K562 (cell line): ENCODE measurements around the gene ULK1. TPM values are rescaled to one million over a fixed set of nuclear protein-coding genes. Genes with fewer than 3 reads are reported as not detected.

Experiments
- CBFA2T3 ChIP-seq: fragments of 450-650 bp; IDR thresholded peaks from 2 replicates; pipeline ENCODE4 v1.6.1; 2017
- HDAC2 ChIP-seq: fragments of 450-650 bp; IDR thresholded peaks from 2 replicates; pipeline ENCODE4 v1.6.1; 2016; ENCODE audit warnings: mild to moderate bottlenecking
- HDAC6 ChIP-seq: IDR thresholded peaks from 2 replicates; pipeline ENCODE4 v1.6.1; 2012; ENCODE audit warnings: low read depth, mild to moderate bottlenecking, control low read depth, inconsistent platforms, low read length, moderate library complexity
- KDM5B ChIP-seq: fragments of 200-600 bp; sonication (generic); IDR thresholded peaks from 2 replicates; pipeline ENCODE4 v1.6.1; 2012; ENCODE audit warnings: low read depth, mild to moderate bottlenecking, moderate library complexity, low read length, control low read depth, inconsistent platforms; ENCODE audit not compliant: insufficient replicate concordance
- ZNF408 ChIP-seq: fragments of 250-450 bp; sonication (Bioruptor Pico); IDR thresholded peaks from 2 replicates; pipeline ENCODE4 v1.4.0; 2020; ENCODE audit warnings: low read depth, mild to moderate bottlenecking, moderate library complexity
- ZNF436 ChIP-seq: fragments of 250-450, 450-650 bp; sonication (Bioruptor Pico); formaldehyde crosslinking; IDR thresholded peaks from 2 replicates; pipeline ENCODE4 v1.7.0; 2020; ENCODE audit warnings: mild to moderate bottlenecking
- polyA plus RNA-seq, 8 experiments: library from polyadenylated mRNA; depleted of rRNA in 4 of 8; stranded (reverse) in 5 of 8; unstranded in 3 of 8; fragments of >200 nt; fragmentation: Nextera tagmentation in 2 of 8; fragmentation: Illumina TruSeq in 1 of 8; extraction: Ambion mirVana in 2 of 8; extraction: Trizol in 1 of 8; gene quantifications; 2 replicates each; pipeline versions ENCODE4 v1.2.1 to v1.2.3, GENCODE V29; 2011 to 2014; ENCODE audit warnings: inconsistent platforms in 1 of 8, missing spikeins in 1 of 8
- total RNA-seq, 7 experiments: library from RNA; depleted of rRNA in 6 of 7; stranded (reverse); fragments of >200 nt in 6 of 7; fragmentation: Illumina TruSeq in 2 of 7; extraction: Trizol in 2 of 7; gene quantifications; 2 replicates each; pipeline versions ENCODE4 v1.2.1 to v1.2.3, GENCODE V29; 2011 to 2021; ENCODE audit warnings: low replicate concordance in 1 of 7
- TF ChIP-seq, protein P1 (sequence below): IDR thresholded peaks from 3 replicates; pipeline ENCODE4 v1.6.1; 2011; ENCODE audit warnings: borderline replicate concordance, mild to moderate bottlenecking, moderate library complexity; ENCODE audit not compliant: insufficient read length; ENCODE audit errors: extremely low read depth
- TF ChIP-seq, protein P2 (sequence below), 3 experiments: fragments of 200-800 bp in 1 of 3; sonication (Bioruptor generic) in 1 of 3; sonication (generic) in 1 of 3; formaldehyde crosslinking in 1 of 3; IDR thresholded peaks; 2 replicates each; pipeline versions ENCODE4 v1.6.1 to v1.8.0; 2016 to 2022; ENCODE audit warnings: mild to moderate bottlenecking in 2 of 3, missing compliant biosample characterization in 2 of 3, missing genetic modification characterization in 2 of 3, missing genetic modification reagents in 1 of 3
- TF ChIP-seq, protein P3 (sequence below): fragments of 200-800 bp; sonication (Bioruptor generic); IDR thresholded peaks from 2 replicates; pipeline ENCODE4 v1.6.1; 2017; ENCODE audit warnings: missing genetic modification characterization, missing compliant biosample characterization
- TF ChIP-seq, protein P4 (sequence below): sonication (generic); formaldehyde crosslinking; IDR thresholded peaks from 2 replicates; pipeline ENCODE4 v1.8.1; 2022; ENCODE audit warnings: missing genetic modification reagents
- TF ChIP-seq, protein P5 (sequence below), 2 experiments: IDR thresholded peaks in 1 of 2; conservative IDR thresholded peaks in 1 of 2; 2 replicates each; pipeline ENCODE4 v1.6.1; 2016; ENCODE audit warnings: low read depth in 2 of 2, mild to moderate bottlenecking in 1 of 2, missing compliant biosample characterization in 1 of 2, missing genetic modification characterization in 1 of 2, moderate library complexity in 1 of 2
- TF ChIP-seq, protein P6 (sequence below), 3 experiments: IDR thresholded peaks in 2 of 3; conservative IDR thresholded peaks in 1 of 3; 2 replicates each; pipeline ENCODE4 v1.5.1; 2011 to 2012; ENCODE audit warnings: low read length in 3 of 3, mild to moderate bottlenecking in 3 of 3, control low read depth in 2 of 3, improper control_type of control experiment in 1 of 3, inconsistent platforms in 1 of 3, low read depth in 1 of 3, mixed read lengths in 1 of 3, moderate library complexity in 1 of 3; ENCODE audit not compliant: insufficient read depth in 2 of 3

The ULK1 gene
- total and polyA plus RNA-seq, 9 of the 15 experiments (the other 6 are each of a cell fraction or from before 2014, with no cell fraction given) = 0.15 to 29.4 (median 2.5) TPM

DNA sequence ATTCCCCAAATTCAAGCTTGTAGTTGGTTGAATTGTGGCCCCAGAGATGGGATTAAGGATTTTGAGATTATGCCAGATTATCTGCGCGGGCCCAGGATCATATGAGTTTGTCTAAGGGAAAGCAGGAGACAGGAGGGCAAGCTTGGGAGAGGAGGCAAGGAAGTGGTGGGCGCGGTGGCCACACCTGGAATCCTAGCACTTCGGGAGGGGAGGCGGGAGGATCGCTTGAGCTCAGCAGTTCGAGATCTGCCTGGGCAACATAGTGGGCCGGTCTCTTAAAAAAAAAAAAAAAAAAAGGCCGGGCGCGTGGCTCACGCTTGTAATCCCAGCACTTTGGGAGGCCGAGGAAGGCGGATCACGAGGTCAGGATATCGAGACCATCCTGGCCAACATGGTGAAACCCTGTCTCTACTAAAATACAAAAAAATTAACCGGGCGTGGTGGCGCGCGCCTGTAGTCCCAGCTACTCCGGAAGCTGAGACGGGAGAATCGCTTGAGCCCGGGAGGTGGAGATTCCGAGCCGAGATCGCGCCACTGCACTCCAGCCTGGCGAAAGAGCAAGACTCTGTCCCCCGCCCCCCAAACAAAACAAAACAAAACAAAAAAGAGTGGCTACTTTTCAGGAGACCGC, 33.8 kb downstream of the ULK1 start (continued):
- TF ChIP-seq HDAC6 (no peak), HDAC2 (no peak; the same call in 1 of the 2 replicates), KDM5B (no peak), CBFA2T3 (no peak), ZNF436 (no peak), ZNF408 (CRISPR knock-in tag) (no peak)
- TF ChIP-seq, protein P1, sequence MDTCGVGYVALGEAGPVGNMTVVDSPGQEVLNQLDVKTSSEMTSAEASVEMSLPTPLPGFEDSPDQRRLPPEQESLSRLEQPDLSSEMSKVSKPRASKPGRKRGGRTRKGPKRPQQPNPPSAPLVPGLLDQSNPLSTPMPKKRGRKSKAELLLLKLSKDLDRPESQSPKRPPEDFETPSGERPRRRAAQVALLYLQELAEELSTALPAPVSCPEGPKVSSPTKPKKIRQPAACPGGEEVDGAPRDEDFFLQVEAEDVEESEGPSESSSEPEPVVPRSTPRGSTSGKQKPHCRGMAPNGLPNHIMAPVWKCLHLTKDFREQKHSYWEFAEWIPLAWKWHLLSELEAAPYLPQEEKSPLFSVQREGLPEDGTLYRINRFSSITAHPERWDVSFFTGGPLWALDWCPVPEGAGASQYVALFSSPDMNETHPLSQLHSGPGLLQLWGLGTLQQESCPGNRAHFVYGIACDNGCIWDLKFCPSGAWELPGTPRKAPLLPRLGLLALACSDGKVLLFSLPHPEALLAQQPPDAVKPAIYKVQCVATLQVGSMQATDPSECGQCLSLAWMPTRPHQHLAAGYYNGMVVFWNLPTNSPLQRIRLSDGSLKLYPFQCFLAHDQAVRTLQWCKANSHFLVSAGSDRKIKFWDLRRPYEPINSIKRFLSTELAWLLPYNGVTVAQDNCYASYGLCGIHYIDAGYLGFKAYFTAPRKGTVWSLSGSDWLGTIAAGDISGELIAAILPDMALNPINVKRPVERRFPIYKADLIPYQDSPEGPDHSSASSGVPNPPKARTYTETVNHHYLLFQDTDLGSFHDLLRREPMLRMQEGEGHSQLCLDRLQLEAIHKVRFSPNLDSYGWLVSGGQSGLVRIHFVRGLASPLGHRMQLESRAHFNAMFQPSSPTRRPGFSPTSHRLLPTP = no peak
- TF ChIP-seq, protein P2, sequence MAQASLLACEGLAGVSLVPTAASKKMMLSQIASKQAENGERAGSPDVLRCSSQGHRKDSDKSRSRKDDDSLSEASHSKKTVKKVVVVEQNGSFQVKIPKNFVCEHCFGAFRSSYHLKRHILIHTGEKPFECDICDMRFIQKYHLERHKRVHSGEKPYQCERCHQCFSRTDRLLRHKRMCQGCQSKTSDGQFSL (CRISPR knock-in tag; IDR thresholded peaks at IDR 0.05) = no peak
- TF ChIP-seq, protein P2 (tag; IDR thresholded peaks at IDR 0.05) = no peak
- TF ChIP-seq, protein P3, sequence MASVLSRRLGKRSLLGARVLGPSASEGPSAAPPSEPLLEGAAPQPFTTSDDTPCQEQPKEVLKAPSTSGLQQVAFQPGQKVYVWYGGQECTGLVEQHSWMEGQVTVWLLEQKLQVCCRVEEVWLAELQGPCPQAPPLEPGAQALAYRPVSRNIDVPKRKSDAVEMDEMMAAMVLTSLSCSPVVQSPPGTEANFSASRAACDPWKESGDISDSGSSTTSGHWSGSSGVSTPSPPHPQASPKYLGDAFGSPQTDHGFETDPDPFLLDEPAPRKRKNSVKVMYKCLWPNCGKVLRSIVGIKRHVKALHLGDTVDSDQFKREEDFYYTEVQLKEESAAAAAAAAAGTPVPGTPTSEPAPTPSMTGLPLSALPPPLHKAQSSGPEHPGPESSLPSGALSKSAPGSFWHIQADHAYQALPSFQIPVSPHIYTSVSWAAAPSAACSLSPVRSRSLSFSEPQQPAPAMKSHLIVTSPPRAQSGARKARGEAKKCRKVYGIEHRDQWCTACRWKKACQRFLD (CRISPR knock-in tag) = no peak
- TF ChIP-seq, protein P4, sequence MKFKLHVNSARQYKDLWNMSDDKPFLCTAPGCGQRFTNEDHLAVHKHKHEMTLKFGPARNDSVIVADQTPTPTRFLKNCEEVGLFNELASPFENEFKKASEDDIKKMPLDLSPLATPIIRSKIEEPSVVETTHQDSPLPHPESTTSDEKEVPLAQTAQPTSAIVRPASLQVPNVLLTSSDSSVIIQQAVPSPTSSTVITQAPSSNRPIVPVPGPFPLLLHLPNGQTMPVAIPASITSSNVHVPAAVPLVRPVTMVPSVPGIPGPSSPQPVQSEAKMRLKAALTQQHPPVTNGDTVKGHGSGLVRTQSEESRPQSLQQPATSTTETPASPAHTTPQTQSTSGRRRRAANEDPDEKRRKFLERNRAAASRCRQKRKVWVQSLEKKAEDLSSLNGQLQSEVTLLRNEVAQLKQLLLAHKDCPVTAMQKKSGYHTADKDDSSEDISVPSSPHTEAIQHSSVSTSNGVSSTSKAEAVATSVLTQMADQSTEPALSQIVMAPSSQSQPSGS (CRISPR knock-in tag) = no peak
- TF ChIP-seq, protein P5, sequence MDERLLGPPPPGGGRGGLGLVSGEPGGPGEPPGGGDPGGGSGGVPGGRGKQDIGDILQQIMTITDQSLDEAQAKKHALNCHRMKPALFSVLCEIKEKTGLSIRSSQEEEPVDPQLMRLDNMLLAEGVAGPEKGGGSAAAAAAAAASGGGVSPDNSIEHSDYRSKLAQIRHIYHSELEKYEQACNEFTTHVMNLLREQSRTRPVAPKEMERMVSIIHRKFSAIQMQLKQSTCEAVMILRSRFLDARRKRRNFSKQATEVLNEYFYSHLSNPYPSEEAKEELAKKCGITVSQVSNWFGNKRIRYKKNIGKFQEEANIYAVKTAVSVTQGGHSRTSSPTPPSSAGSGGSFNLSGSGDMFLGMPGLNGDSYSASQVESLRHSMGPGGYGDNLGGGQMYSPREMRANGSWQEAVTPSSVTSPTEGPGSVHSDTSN (CRISPR knock-in tag; IDR thresholded peaks at IDR 0.05; ENCODE audit: low read depth) = no peak
- TF ChIP-seq, protein P5 (tag; conservative IDR thresholded peaks at IDR 0.05; ENCODE audit: low read depth) = no peak
- TF ChIP-seq, protein P6, sequence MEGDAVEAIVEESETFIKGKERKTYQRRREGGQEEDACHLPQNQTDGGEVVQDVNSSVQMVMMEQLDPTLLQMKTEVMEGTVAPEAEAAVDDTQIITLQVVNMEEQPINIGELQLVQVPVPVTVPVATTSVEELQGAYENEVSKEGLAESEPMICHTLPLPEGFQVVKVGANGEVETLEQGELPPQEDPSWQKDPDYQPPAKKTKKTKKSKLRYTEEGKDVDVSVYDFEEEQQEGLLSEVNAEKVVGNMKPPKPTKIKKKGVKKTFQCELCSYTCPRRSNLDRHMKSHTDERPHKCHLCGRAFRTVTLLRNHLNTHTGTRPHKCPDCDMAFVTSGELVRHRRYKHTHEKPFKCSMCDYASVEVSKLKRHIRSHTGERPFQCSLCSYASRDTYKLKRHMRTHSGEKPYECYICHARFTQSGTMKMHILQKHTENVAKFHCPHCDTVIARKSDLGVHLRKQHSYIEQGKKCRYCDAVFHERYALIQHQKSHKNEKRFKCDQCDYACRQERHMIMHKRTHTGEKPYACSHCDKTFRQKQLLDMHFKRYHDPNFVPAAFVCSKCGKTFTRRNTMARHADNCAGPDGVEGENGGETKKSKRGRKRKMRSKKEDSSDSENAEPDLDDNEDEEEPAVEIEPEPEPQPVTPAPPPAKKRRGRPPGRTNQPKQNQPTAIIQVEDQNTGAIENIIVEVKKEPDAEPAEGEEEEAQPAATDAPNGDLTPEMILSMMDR (IDR thresholded peaks at IDR 0.05 in 2 of 3, conservative IDR thresholded peaks at IDR 0.05 in 1 of 3; ENCODE audit: insufficient read depth in 2 of 3, low read depth in 1 of 3, low read length in 3 of 3) = no peak
